ENCODE measurements around the gene LAYN.

Gene LAYN

DNA sequence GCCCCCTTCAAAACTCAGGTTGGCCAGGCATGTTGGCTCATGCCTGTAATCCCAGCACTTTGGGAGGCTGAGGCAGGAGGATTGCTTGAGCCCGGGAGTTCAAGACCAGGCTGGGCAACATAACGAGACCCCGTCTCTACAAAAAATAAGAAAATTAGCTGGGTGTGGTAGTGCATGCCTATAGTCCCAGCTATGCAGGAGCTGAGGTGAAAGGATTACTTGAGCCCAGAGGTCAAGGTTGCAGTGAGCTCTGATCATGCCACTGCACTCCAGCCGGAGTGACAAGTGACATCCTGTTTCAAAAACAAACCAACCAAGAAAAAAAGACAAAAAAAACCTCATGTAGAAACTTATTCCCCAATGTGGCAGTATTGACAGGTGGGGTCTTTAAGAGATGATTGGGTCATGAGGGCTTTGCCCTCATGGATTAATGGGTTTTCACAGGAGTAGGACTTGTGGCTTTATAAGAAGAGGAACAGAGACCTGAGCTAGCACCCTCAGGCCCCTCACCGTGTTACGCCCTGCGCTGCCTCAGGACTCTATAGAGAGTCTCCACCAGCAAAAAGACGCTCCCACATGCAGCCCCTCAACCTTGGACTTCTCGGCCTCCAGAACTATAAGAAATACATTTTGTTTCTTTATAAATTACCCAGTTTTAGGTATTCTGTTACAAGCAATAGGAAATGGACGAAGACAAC lies 22.3 kb downstream of the LAYN start:
- DNase-seq: no peak

DNA sequence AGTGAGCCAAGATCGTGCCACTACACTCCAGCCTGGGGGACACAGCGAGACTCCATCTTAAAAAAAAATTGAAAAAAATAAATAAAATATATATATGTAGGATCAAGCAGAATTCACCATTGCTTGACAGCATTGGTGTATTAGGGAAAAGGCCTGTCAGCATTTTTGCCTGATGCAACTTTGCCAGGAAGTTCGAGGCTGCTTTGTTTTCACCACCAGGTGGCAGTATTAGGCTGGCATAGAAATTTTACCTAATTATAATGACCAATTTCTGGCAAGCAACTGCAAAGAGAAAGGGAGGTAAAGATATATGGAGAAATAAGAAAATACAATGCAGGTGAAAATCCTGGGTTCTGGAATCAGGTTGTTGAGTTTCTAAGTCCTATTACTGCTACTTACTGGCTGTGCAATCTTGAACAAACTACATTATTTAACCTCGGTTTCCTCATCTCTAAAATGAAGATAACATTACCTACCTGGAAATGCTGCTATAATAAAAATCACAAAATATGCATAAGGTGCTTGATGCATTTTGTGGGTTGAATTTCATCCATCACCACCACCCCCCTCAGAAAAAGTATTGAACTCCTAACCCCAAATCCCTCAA lies 24.7 kb downstream of the LAYN start:
- DNase-seq: peak; percentile 70

DNA sequence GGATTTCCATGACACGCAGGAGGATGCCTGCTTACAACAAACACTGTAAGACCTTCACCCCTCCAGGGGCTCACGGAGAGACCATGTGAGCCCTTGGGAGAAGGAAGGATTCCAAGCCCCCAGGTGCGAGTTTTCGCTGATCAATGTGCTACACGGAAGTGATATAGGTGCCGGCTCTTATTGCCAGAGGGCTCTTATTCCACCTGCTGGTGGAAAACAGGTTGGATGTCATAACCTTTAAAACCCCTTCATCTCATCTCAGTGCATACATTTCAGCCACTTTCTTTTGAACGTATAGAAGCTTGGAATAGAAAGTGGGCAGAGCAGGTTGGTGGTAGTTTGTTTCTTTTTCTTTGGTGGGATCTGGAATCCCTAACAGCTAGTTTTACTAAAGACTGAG lies 25.8 kb downstream of the LAYN start:
- DNase-seq: no peak

DNA sequence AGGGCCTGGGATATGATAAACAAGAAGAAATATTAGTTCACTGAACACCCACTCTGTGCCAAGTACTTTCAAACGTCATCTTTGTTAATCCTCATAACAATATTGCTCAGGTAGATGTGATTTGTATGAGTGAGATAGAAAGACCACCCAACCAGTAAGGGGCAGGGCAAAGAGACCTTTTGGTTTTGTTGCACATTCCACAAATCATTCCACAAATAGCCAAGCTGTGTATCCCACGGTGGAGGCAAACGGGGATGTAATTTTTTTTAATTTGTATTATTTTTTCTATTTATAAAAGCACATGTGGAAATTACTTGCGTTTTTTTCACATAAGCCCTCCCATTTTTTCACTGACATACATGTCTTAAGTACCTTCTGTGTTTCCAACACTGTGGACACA lies 29.0 kb downstream of the LAYN start:
- DNase-seq: no peak

DNA sequence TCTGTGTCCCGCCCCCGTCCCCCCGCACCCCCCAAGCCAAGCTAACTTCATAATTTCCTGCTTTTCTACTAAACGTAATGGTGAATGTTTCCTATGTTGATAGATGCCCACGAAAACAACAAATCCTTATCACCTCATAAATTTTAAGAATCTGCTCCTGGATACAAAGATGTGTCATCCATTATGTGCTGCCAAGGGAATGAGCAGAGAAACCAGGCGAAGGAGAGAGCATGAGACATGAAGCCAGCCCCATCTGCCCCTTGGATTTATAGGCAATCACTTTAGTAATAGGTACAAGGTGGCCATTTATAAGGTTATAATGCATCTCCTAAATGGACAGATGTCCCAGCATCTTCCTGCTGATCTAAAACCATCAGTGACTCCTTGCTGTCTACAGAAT lies 30.3 kb downstream of the LAYN start:
- DNase-seq: no peak

DNA sequence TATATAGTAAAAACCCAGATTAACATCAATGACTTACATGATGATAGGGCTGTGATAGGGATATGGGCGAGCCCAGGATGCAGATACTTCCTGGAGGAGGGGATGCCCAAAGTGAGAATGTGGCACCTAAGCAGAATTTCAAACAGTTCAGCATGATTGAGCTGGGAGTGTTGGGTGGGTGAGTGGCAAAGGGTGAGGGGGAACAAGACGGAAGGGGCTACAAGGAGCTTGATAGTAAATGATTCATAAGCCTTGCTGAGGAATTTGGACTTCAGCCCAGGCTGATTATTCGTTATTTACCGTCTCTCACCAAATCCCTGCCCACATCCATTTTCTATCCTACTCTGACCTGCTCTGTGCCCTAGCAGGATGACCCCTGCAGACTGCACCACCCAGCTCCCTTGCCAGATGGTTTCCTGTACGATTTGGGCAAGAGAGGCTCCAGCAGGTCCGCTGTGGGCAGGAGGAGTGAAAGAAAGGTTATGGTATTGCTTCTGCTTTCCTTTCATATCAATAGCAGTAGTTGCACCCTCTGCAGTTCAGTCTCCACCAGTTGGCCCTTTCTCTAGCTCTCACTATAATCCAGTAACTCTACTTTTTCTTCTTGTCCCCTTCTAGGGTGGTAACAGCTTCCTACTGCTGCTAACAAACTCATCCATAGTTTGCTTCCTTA lies 31.4 kb downstream of the LAYN start:
- no peak for DNase-seq

DNA sequence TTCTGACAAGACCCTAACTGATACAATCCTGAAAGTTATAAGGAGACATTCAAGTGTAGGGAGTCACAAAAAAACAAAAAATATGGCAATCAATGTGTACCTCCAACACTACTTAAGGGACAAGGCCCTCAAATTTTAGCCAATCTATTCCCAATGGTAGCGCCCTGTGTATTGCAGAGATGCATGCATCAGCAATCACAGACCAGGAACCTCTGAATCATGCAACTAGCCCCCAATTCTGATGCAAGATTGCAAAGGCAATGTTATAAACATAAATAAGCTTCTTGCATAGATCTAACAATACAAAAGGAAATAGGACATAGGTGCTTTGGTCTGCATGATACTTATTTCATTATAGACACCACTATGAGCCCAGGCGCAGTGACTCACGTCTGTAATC lies 32.1 kb downstream of the LAYN start:
- DNase-seq: no peak

DNA sequence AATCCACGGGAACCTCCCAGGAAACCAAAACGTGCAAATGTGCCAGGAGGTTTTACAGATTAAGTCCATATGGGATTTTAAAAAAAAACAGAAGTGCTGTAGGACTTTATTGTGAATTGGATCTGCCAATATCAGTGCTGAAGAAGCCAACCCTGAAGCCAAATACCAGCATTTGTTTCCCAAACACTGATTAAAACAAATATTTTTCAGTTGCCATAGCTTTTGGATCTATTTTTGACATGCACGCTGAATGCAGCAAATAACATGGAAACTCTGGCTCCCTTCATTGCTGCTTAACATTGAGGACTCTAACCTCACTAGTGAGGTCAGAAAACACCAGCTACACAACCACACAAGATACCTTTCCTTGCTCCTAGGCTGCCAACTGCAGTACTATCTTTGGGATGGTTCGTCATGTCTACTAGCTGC lies 33.3 kb downstream of the LAYN start:
- DNase-seq: no peak

DNA sequence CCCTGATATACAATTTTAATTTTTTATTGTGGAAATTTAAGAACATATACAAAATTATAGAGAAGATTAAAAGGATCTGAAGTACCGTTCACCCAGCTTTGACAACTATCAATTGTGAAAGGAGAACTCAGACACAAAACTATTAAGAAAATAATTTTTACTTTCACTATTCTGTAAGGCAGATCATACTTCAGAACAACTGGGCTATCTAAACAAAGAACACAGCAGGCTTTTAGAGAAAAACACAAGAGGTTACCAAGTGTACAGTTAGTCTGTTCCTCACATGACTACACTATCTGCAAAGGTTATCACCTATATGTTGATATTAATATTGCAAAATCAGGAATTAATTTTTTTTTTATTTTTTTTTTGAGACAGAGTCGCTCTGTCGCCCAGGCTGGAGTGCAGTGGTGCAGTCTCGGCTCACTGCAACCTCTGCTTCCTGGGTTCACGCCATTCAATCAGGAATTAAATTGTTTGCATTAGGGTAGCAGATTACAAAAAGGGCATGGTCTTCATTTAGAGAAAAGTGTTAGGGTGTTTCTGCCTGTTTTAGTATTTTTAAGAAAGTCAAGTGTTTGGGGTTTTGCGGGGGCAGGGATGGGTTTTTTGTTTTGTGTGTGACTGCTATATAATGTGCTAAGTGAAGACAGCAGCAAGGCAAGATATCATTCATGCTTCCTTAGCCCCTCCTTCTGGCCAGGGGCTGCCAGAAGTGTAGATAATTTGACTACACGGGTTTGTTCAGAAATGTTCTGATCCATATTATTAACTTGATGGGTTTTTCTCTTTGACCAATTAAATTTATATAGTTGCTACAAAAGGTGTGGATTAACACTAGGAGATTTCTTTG lies 34.1 kb downstream of the LAYN start:
- DNase-seq: no peak

DNA sequence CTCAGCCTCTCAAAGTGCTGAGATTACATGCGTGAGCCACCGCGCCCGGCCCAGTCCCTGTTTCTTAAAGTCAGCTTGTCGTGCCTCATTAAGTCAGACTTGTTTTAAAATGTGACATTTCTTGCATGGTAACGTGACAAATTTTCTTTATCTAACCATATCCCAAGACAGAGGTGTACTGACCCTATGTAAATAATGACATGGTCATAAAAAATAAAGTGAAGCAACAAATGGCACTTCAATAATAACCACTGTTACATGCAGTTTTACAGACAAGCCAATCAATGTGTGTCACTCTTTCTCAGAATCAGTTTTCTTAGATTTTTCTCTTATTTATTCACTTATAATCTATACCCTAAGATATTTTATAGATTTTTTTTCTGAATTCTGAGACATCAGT lies 35.2 kb downstream of the LAYN start:
- DNase-seq: no peak

DNA sequence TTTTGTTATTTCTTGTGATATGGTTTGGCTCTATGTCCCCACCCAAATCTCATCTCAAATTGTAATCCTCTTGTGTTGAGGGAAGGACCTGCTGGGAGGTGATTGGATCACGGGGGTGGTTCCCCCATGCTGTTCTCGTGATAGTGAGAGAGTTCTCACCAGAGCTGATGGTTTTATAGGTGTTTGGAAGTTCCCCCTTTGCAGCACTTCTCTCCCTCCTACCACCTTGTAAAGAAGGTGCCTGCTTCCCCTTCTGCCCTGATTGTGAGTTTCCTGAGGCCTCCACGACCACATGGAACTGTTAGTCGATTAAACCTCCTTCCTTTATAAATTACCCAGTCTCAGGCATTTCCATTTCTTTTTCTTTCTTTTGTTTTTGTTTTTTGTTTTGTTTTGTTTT lies 37.3 kb downstream of the LAYN start:
- DNase-seq: no peak

DNA sequence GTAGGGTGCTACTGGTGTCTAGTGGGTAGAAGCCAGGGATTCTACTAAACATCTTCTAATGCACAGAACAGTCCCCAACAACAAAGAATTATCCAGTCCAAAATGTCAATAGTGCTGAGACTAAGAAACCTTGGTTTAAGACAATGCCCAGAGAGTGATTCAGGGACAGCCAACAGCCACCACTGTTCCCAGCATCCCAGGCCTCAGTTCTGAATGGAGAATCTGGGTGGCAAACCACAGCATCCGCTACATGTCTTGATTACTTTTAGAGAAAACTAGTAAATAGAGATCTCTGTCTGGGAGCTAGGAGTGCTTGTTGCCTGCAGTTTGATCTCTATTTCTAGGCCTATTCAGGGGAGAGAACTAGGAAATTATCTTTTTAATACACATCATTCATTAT lies 40.8 kb downstream of the LAYN start:
- no peak for DNase-seq

DNA sequence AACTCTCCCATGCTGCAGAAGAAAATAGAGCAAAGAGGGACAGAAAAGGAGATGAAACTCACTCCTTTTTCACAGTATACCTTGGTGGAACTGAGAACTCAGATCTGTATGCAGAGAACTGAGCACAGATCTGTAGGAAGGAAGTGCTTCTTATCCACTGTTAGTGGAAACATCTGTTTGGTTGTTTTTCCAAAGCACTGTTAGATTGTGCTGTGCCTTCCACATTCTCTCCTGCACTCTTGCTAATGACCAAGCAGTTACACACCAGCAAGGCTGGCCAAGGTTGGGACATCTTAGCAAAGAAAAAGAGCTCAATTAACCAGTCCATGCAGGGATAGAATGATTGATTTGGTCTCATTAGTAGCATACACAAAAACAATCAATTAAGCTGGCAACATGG lies 41.6 kb downstream of the LAYN start:
- DNase-seq: no peak

DNA sequence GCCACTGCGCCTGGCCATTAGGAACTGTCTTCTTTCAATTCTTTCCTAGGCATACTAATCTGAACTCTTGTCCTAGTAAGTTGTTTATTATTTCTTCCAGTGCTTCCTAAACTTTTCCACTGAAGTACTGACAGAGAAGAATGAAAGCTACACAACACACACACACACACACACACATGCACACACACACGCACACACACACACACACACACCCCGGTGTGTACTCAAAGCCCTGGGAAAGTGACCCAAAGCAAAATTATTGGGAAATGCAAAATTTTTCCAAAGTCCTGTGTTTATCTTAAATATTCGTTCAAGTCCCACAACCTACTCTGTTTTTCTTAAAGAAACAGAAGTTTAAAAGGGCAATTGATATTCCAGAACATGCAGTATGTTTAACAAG lies 42.4 kb downstream of the LAYN start:
- no peak for DNase-seq

DNA sequence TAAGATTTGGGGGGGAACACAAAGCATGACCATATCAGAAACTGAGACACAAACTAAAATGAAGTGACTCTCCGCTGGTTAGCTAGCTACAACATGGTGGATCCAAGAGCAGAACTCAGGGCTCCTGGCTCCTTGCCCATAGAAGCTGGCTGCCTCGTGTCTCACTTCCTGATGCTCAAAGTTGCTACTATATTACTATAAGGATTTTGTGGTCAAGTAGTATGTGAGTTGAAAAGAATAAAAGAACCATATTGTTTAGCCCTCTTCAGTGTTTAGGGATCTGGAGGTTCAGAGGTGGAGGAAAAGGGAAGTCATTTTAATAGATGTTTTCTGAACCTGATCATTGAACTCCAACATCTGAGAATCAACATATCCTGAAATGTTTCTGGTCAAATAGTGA lies 44.9 kb downstream of the LAYN start:
- no peak for DNase-seq

DNA sequence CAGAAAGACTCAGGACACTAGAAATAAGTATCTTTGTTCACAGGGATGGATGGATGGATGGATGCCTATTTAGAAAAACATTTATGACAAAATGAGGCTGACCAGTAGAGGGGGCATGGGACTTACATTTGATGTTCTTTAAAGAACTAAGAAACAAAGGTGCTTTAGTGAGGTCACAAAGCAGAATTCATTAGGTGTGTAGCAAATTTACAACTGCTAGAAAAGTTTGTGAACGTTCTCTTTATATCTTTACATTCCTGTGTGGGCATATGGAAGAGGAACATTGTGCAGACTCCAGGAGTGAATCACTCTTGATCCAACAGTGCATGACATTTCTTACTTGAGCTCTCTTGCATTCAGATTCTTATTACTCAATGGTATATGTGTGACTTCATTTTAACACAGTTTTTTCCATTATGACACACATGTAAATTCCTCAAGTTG lies 45.9 kb downstream of the LAYN start:
- DNase-seq: peak; percentile 65

DNA sequence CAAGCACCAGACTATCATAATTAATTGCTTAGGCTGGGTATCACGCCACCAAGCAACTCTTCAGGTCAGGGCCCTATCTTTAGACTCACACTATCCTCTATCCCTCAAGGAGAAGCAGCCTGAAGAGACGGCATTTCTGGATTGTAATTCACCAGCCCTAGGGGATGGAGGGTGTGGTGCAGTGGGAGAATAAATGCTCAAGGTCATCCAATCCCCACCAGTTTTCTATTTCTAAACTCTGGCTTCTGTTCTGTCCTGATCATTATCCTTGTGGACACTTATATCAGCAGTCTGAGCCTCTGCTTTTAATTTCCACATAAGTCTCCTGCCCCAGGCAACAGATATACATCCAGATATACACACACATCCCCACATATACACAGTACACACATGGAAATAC lies 48.6 kb downstream of the LAYN start:
- no peak for DNase-seq

DNA sequence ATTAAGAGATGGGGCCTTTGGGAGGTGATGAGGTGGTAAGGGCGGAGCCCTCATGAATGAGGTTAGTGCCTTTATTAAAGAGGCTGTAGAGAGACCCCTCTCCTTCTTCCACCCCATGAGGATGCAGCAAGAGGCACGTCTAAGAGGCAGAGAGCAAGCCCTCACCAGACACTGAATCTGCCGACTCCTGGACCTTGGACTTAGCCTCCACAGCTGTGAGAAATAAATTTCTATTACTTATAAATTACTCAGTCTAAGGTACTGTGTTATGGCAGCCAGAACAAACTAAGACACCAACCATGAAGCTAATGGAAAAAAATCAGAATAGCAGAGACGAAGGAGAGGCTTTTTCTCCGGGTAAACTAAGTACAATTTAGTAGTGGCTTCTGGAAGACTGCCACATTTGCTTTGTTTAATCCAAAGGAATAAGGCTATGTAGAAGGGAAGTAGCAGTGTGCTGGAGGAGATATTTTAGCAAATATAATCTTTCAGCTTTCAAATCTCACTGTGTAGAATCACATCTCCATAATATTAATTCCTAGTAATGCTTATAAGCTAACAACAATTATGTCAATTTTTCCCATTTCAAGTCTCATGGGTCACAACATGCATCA lies 49.5 kb downstream of the LAYN start:
- no peak for DNase-seq

DNA sequence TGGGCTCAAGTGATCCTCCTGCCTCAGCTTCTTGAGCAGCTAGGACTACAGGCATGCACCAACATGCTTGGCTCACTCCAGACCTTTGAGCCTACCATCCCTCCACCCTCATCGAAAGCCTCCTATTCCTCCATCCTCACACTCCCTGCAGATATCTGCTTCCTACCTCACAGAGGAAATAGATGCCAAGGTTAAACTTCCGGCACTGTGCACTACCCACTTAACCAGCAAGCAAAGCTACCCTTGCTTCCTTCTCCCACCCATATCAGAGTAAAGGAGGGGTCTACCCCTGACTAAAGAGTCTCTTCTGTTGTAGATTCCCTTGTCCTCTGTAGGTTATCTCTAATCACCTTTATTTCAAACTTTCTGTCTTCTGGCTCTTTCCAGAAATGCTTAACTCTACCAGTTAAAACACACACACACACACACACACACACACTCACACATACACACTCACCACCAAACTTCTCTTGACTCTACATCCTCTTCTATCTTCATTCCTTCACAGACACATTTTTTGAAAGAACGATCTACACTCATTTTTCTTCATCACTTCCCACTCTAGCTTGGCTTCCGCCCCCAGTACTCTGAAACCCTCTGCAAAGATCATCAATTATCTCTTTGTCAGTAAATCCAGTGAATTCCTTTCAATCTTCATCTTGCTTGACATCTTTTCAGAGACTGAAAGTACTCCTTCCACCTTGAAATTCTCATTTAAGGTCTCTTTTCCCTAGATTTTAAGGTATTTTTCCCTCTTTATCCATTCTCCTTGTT lies 50.9 kb downstream of the LAYN start:
- no peak for DNase-seq

DNA sequence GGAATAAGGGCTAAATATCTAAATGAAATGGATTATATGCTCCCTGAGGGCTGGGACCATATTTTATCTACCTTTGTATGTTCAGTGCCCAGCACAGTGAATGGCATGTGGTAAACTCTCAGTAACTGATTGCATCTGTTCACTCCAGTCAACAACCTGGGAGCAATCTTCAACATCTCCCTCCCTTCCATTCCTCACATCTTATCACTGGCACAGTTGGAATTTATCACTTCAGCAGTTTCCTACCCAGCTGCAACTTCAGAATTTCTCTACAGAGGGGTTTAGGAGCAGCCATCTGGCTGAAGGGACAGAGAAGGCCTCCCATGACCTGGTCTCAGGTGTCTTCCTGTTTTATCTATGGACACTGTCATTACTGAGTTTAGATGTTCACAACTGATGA lies 52.0 kb downstream of the LAYN start:
- DNase-seq: no peak

DNA sequence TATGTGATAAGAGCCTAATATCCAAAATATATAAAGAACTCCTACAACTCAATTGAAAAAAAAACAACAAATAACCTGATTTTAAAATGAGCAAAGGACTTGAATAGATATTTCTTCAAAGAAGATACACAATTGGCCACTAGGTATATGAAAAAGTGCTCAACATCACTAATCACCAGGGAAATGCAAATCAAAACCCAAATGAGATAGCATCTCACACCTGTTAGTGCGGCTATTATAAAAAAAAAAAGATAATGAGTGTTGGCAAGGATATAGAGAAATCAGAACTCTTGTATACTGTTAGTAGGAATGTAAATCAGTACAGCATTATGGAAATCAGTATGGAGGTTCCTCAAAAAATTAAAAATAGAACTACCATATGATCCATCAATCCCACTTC lies 55.8 kb downstream of the LAYN start:
- no peak for DNase-seq

DNA sequence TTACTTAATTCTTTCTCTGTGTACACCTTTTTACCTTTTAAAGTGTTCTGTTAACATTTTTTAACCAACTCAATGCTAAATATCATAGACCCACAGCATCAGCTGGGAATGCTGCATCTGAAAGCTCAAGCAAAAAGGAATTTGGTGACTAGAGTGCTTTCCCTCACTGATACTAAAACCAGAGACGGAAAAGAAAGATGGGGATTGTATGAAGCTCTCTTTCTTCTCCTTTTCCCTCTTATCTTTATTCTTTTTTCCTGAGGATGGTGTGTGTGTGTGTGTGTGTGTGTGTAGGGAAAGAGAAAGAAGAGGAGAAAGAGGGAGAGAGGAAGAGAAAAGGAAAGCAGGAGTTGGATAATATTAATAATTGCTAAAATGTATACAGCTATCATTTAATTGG lies 57.6 kb downstream of the LAYN start:
- DNase-seq: no peak

Measured in CD4-positive, alpha-beta T cell treated with Interleukin-17A for 4 hours (primary cell).